ENCODE measurements around the gene XIRP1. TPM values are rescaled to one million over a fixed set of nuclear protein-coding genes. Genes with fewer than 3 reads are reported as not detected.
"Not testable (repeated sequence)": the region's sequence is repeated elsewhere in the genome, so short reads cannot be mapped to it uniquely, and the experiment has no call there.

XIRP1 gene
- total RNA-seq, 1 donor from 2014 or later = not detected

- TF ChIP-seq, protein P1, sequence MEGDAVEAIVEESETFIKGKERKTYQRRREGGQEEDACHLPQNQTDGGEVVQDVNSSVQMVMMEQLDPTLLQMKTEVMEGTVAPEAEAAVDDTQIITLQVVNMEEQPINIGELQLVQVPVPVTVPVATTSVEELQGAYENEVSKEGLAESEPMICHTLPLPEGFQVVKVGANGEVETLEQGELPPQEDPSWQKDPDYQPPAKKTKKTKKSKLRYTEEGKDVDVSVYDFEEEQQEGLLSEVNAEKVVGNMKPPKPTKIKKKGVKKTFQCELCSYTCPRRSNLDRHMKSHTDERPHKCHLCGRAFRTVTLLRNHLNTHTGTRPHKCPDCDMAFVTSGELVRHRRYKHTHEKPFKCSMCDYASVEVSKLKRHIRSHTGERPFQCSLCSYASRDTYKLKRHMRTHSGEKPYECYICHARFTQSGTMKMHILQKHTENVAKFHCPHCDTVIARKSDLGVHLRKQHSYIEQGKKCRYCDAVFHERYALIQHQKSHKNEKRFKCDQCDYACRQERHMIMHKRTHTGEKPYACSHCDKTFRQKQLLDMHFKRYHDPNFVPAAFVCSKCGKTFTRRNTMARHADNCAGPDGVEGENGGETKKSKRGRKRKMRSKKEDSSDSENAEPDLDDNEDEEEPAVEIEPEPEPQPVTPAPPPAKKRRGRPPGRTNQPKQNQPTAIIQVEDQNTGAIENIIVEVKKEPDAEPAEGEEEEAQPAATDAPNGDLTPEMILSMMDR (IDR thresholded peaks at IDR 0.05; ENCODE audit: insufficient read depth, low read length, severe bottlenecking) = no peak
- DNase-seq (ENCODE audit: low read depth) = peak; percentile 86
Observed at GRCh38 chr3:39177708-39178332, 14.6 kb downstream of the XIRP1 start.

DNA sequence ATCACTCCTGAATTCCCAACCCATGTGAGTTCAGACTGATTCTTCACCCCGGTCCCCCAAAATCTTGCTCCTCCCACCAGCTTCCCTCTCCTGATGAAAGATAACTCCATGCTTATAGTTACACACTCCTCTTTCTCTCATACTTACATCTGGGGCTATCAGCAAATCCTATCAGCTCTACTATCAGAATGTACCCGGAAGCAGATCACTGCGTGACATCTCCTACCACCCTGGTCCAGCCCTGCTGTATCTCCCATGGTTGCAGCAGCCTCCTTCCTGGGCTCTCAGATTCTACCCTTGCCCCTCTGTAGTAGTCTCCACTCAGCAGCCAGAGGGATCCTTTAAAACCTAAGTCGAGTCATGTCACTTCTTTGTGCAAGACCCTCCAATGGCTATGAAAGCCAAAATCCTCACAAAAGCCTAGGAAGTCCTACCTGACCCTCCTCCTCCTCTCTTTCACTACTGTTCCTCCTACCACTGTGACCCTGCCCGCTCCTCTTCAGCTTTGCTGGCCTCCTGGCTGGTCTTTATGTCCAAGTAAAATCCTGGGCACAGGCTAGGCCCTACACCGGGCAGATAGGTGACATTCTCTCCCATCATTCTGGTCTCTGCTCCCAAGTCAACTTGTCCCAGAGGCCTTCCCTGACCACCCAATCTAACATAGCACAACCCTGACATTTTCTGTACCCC, 16.2 kb downstream of the XIRP1 start:
- TF ChIP-seq, protein P1 (IDR thresholded peaks at IDR 0.05; ENCODE audit: insufficient read depth, low read length, severe bottlenecking) = no peak
- H3K4me3 ChIP-seq (ENCODE audit: low read depth, low read length) = no peak overlapping the region
- FAIRE-seq = no peak
- no peak for DNase-seq (ENCODE audit: low read depth)
- no peaks in the 10 kb centered on the region for H3K27me3 ChIP-seq (ENCODE audit: control insufficient read depth, insufficient read depth, low read length)
- no peaks in the 10 kb centered on the region for H3K36me3 ChIP-seq (ENCODE audit: control insufficient read depth, insufficient read depth, low read length)

More at GRCh38 chr3:39177708-39178332, 14.6 kb downstream of the XIRP1 start:
- H3K36me3 ChIP-seq (ENCODE audit: control insufficient read depth, insufficient read depth, low read length) = no peaks in the 10 kb centered on the region
- no peaks in the 10 kb centered on the region for H3K27me3 ChIP-seq (ENCODE audit: control insufficient read depth, insufficient read depth, low read length)
- FAIRE-seq = no peak
- peak overlapping the region; percentile 38 for H3K4me3 ChIP-seq (ENCODE audit: low read depth, low read length)

DNA sequence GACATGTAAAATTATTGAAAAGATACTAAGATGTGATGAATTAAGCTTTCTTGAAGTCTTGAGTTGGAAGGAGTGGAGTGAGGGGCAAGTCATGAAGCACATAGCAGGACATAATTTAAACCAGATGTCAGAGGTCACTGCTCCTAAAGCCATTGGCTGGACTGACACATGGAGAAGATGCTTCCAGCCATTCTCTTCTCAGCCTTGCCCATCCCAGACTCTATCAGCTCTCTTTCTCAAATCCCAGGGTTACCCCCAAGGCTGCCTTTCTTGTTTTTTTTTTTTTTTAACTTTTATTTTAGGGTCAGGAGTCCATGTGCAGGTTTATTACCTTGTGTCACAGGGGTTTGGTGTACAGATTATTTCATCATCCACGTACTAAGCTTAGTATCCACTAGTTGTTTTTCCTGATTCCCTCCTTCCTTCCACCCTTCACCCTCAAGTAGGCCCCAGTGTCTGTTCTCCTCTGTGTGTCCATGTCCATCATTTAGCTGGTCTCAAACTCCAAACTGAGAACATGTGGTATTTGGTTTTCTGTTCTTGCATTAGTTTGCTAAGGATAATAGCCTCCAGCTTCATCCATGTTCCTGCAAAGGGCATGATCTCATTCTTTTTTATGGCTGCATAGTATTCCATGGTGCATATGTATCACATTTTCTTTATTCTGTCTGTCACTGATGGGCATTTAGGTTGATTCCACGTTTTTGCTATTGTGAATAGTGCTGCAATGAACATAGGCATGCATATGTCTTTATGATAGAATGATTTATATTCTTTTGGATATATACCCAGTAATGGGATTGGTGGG, 18.9 kb downstream of the XIRP1 start:
- TF ChIP-seq, protein P1 (IDR thresholded peaks at IDR 0.05; ENCODE audit: insufficient read depth, low read length, severe bottlenecking) = no peak
- Histone ChIP-seq H3K27me3 (ENCODE audit: control insufficient read depth, insufficient read depth, low read length) (no peaks in the 10 kb centered on the region), H3K36me3 (ENCODE audit: control insufficient read depth, insufficient read depth, low read length) (no peaks in the 10 kb centered on the region), H3K4me3 (ENCODE audit: low read depth, low read length) (no peak overlapping the region)
- DNase-seq (ENCODE audit: low read depth) (no peak), FAIRE-seq (no peak)

DNA sequence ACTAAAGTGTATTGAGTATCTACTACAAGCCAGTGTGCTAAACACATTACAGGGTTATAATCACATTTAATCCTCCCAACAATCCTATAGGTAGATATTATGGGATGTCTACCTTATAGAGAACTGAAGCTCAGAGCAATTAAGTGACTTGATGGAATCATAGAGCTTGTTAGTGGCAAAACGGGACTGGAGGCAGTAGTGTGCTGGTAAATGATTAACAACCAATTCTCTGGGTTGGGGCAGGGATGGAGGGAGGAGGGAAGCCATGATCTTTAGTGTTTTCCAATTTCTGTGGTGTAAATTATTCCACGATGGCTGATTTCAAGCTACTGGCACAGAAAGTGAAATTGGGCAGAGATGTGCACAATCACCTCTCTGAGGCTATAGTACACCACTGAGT, 20.5 kb downstream of the XIRP1 start:
- DNase-seq (ENCODE audit: low read depth) = no peak
- Histone ChIP-seq H3K36me3 (ENCODE audit: control insufficient read depth, insufficient read depth, low read length) (no peaks in the 10 kb centered on the region), H3K27me3 (ENCODE audit: control insufficient read depth, insufficient read depth, low read length) (no peaks in the 10 kb centered on the region), H3K4me3 (ENCODE audit: low read depth, low read length) (no peak overlapping the region)
- FAIRE-seq = no peak
- TF ChIP-seq, protein P1 (IDR thresholded peaks at IDR 0.05; ENCODE audit: insufficient read depth, low read length, severe bottlenecking) = no peak

DNA sequence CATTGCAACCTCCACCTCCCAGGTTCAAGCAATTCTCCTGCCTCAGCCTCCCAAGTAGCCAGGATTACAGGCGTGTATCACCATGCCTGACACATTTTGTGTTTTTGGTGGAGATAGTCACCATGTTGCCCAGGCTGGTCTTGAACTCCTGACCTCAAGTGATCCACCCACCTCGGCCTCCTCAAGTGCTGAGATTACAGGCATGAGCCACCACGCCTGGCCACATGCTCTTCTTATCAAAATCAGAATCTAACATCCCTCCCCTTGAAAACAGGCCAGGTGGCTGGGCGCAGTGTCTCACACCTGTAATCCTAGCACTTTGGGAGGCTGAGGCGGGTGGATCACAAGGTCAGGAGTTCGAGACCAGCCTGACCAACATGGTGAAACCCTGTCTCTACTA, 21.5 kb downstream of the XIRP1 start:
- not testable (repeated sequence) for FAIRE-seq; H3K36me3 ChIP-seq (ENCODE audit: control insufficient read depth, insufficient read depth, low read length); H3K4me3 ChIP-seq (ENCODE audit: low read depth, low read length); DNase-seq (ENCODE audit: low read depth); H3K27me3 ChIP-seq (ENCODE audit: control insufficient read depth, insufficient read depth, low read length)

GRCh38 chr3:39170461-39170860, 21.9 kb downstream of the XIRP1 start:
- no peak for FAIRE-seq
- H3K36me3 ChIP-seq (ENCODE audit: control insufficient read depth, insufficient read depth, low read length) = no peaks in the 10 kb centered on the region

More at GRCh38 chr3:39170461-39170860, 21.9 kb downstream of the XIRP1 start:
- Histone ChIP-seq H3K4me3 (ENCODE audit: low read depth, low read length) (no peak overlapping the region), H3K27me3 (ENCODE audit: control insufficient read depth, insufficient read depth, low read length) (no peaks in the 10 kb centered on the region)
- TF ChIP-seq, protein P1 (IDR thresholded peaks at IDR 0.05; ENCODE audit: insufficient read depth, low read length, severe bottlenecking) = no peak
- no peak for DNase-seq (ENCODE audit: low read depth)

Data from bronchial epithelial cell (primary cell).